ENCODE results near the gene AXL. TPM values are rescaled to one million over a fixed set of nuclear protein-coding genes. Genes with fewer than 3 reads are reported as not detected.

AXL gene
- total and polyA plus RNA-seq, 2 of the 8 experiments (the other 6 are each of a cell fraction or from before 2014, with no cell fraction given), result 35.3 to 51.0 TPM

DNA sequence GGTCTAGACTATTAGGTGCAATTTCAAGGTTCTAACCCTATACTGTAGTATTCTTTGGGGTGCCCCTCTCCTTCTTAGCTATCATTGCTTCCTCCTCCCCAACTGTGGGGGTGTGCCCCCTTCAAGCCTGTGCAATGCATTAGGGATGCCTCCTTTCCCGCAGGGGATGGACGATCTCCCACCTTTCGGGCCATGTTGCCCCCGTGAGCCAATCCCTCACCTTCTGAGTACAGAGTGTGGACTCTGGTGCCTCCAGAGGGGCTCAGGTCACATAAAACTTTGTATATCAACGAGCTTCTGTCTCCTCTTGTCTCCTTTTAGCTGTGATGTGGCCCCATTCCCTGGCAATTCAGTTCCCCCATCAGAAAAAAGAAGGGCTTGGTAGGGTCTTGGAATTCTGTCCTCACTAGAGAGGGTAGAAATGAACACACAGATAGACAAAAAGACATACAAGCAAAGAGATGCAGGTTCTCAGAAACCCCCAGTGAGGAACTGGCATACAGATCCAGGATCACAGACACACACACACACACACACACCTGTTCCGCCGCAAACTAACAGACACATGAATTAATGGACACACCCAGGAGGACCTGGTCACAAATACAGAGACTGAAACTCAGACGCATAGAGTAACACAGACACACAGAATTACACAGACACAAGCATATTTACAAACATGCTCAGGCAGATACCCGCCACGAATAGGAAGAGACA is 42.6 kb downstream of the AXL start:
- Histone ChIP-seq H2AFZ (ENCODE audit: low read length) (peak overlapping the region; percentile 43; the same call in 1 of the 2 replicates), H3K9ac (replicated peaks in 1 of 4; ENCODE audit: extremely low read depth in 1 of 4, low read depth in 3 of 4, low read length in 3 of 4) (0 out of 7 replicates have a peak overlapping the region, but pooled peaks of 1 of the 4 experiments have one; percentile 2), H3K4ac (replicated peaks; ENCODE audit: insufficient read length, low read depth, low read length) (peak overlapping the region; percentile 34), H3K4me2 (ENCODE audit: insufficient read depth in 1 of 2, low read depth in 2 of 2, low read length in 2 of 2) (peak overlapping the region; percentile 84 to 99), H3K23ac (ENCODE audit: insufficient read length) (no peak overlapping the region), H4K91ac (replicated peaks; ENCODE audit: insufficient read length, low read length) (peak overlapping the region; percentile 41), H4K20me1 (replicated peaks in 1 of 2; ENCODE audit: control insufficient read depth in 1 of 2, insufficient read depth in 2 of 2, low read length in 2 of 2) (peaks cover 0 to under 1% of the 10 kb centered on the region in 2 experiments), H4K8ac (ENCODE audit: extremely low read depth, insufficient read depth, low read length) (no peak overlapping the region), H3K4me3 (ENCODE audit: extremely low read depth in 1 of 4, insufficient read depth in 2 of 4, low read depth in 3 of 4, low read length in 4 of 4) (peak overlapping the region; percentile 23 to 100 (median 91); a peak in 5 of 8 replicates), H2BK12ac (ENCODE audit: low read depth, low read length) (no peak overlapping the region), H3K23me2 (ENCODE audit: low read depth, low read length) (peaks cover 14% of the 10 kb centered on the region), H3K36me3 (ENCODE audit: control insufficient read depth in 2 of 4, insufficient read depth in 4 of 4, low read length in 3 of 4) (peaks cover 4 to 26% (median 15%) of the 10 kb centered on the region in 4 experiments; a peak in 7 of 8 replicates), H3K56ac (replicated peaks; ENCODE audit: insufficient read length, low read depth, low read length) (peak overlapping the region; percentile 1), H3K27me3 (replicated peaks in 1 of 4; ENCODE audit: control insufficient read depth in 3 of 4, extremely low read depth in 1 of 4, insufficient read depth in 3 of 4, low read length in 3 of 4) (no peaks in the 10 kb centered on the region), H2BK120ac (replicated peaks; ENCODE audit: low read depth, low read length) (peak overlapping the region; percentile 89), H2BK20ac (ENCODE audit: low read length) (no peak overlapping the region), H3K27ac (ENCODE audit: low read depth, low read length) (no peak overlapping the region), H3K18ac (ENCODE audit: extremely low read depth, low read length) (no peak overlapping the region; the same call in 1 of the 2 replicates), H3K4me1 (replicated peaks in 1 of 4; ENCODE audit: control insufficient read depth in 3 of 4, insufficient read depth in 4 of 4, low read length in 3 of 4) (peaks cover 0 to 7% (median 3%) of the 10 kb centered on the region in 4 experiments; a peak in 6 of 7 replicates), H3K79me1 (ENCODE audit: low read depth, low read length) (peaks cover 3% of the 10 kb centered on the region; the same call in 1 of the 2 replicates), H3K9me3 (ENCODE audit: insufficient read depth in 2 of 2, low read depth in 1 of 2, low read length in 1 of 2) (no peaks in the 10 kb centered on the region), H3K79me2 (ENCODE audit: control insufficient read depth in 1 of 2, insufficient read depth in 2 of 2, low read length in 2 of 2) (peaks cover 19 to 29% of the 10 kb centered on the region in 2 experiments), H2BK5ac (ENCODE audit: low read depth, low read length) (peak overlapping the region; percentile 63; the same call in 1 of the 2 replicates), H2AK5ac (ENCODE audit: low read depth, low read length) (no peak overlapping the region), H3K14ac (ENCODE audit: insufficient read length) (no peak overlapping the region), H4K5ac (ENCODE audit: insufficient read length, low read depth, low read length) (no peak overlapping the region), H2BK15ac (ENCODE audit: low read length) (peak overlapping the region; percentile 62)
- CTCF ChIA-PET (ENCODE audit: partially characterized antibody), result interaction anchor here (0.6 to 4.8 kb wide), 16 partner anchors 9 to 111 kb away, joined by 3 to 89 read pairs (median 4); partner anchors contain the start of gene AXL
- 76% methylated on average over 10 of the region's 10 CpGs; no CpG with 5 or more reads in 1 of the 2 experiments for WGBS, 2 experiments (ENCODE audit: extremely low coverage in 1 of 2, insufficient coverage in 1 of 2, insufficient read length in 1 of 2, insufficient replicate concordance in 2 of 2, low coverage in 1 of 2, low lambda C conversion rate in 2 of 2, missing lambda C conversion rate in 1 of 2)
- DNase-seq (ENCODE audit: low read depth in 1 of 2, low spot score in 2 of 2) (no peak), FAIRE-seq (no peak)
- POLR2A ChIA-PET (ENCODE audit: partially characterized antibody), result interaction anchor here (1.0 to 38.6 kb wide), 15 partner anchors 9 to 178 kb away, joined by 3 to 579 read pairs (median 6); partner anchors contain the start of genes AXL, CCDC97, CYP2S1 and DMAC2
- TF ChIP-seq, protein P1, sequence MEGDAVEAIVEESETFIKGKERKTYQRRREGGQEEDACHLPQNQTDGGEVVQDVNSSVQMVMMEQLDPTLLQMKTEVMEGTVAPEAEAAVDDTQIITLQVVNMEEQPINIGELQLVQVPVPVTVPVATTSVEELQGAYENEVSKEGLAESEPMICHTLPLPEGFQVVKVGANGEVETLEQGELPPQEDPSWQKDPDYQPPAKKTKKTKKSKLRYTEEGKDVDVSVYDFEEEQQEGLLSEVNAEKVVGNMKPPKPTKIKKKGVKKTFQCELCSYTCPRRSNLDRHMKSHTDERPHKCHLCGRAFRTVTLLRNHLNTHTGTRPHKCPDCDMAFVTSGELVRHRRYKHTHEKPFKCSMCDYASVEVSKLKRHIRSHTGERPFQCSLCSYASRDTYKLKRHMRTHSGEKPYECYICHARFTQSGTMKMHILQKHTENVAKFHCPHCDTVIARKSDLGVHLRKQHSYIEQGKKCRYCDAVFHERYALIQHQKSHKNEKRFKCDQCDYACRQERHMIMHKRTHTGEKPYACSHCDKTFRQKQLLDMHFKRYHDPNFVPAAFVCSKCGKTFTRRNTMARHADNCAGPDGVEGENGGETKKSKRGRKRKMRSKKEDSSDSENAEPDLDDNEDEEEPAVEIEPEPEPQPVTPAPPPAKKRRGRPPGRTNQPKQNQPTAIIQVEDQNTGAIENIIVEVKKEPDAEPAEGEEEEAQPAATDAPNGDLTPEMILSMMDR (IDR thresholded peaks at IDR 0.05; ENCODE audit: control extremely low read depth in 1 of 3, insufficient read depth in 1 of 3, low read depth in 1 of 3, low read length in 3 of 3), result no peak
- no peak for TF ChIP-seq BCL11A (IDR thresholded peaks at IDR 0.05; ENCODE audit: low read depth in 2 of 2, low read length in 2 of 2)
- no peak for TF ChIP-seq TBP (IDR thresholded peaks at IDR 0.05; ENCODE audit: low read depth, low read length)
- TF ChIP-seq RFX5 (IDR thresholded peaks at IDR 0.05; ENCODE audit: borderline replicate concordance, low read depth, low read length), result no peak
- no peak for TF ChIP-seq CBX8 (IDR thresholded peaks at IDR 0.05; ENCODE audit: borderline replicate concordance, low read depth, low read length)
- TF ChIP-seq KDM4A (IDR thresholded peaks at IDR 0.05; ENCODE audit: low read depth, low read length, severe bottlenecking), result no peak
- TF ChIP-seq USF2 (IDR thresholded peaks at IDR 0.05; ENCODE audit: low read length), result no peak

Measured in H1 (cell line).